ENCODE results near the gene RNF220.

- TF ChIP-seq CTCF (tag by site-specific recombination; IDR thresholded peaks at IDR 0.05) (no peak), REPIN1 (tag by site-specific recombination; IDR thresholded peaks at IDR 0.05; ENCODE audit: low read depth) (no peak), ZFP41 (tag by site-specific recombination; IDR thresholded peaks at IDR 0.05; ENCODE audit: borderline replicate concordance) (no peak), PBX3 (CRISPR knock-in tag; IDR thresholded peaks at IDR 0.05) (no peak), ZNF48 (tag by site-specific recombination; IDR thresholded peaks at IDR 0.05) (no peak), ZNF600 (tag by site-specific recombination; IDR thresholded peaks at IDR 0.05) (no peak)
Measured at GRCh38 chr1:44678120-44678519, 273.1 kb downstream of the RNF220 start.
